Measurements from ENCODE around the gene FBXO36. TPM values are rescaled to one million over a fixed set of nuclear protein-coding genes. Genes with fewer than 3 reads are reported as not detected.

The FBXO36 gene
- total RNA-seq, 1 experiment from 2014 or later: 3.8 TPM

- peaks cover 51% of the 10 kb centered on the region for H3K79me2 ChIP-seq (ENCODE audit: insufficient read depth, low read length)
These were observed 47.7 kb upstream of the FBXO36 start for GRCh38 chr2:229874647-229875046.

More at GRCh38 chr2:229874647-229875046, 47.7 kb upstream of the FBXO36 start:
- no peak for DNase-seq (ENCODE audit: low read depth, low spot score)
- RAD21 ChIA-PET (ENCODE audit: low non-redundant PET in 1 of 2, low total read pairs in 2 of 2, uncharacterized antibody in 2 of 2, unreplicated experiment in 2 of 2): no interaction called here
- Histone ChIP-seq H3K27me3 (ENCODE audit: insufficient read depth, low read length) (no peaks in the 10 kb centered on the region), H3K4me1 (ENCODE audit: control insufficient read depth in 1 of 2, insufficient read depth in 2 of 2, low read length in 2 of 2) (no peaks in the 10 kb centered on the region), H3K27ac (ENCODE audit: low read depth, low read length) (no peak overlapping the region), H3K9ac (ENCODE audit: low read length) (no peak overlapping the region), H4K20me1 (ENCODE audit: insufficient read depth) (no peaks in the 10 kb centered on the region), H3K4me2 (ENCODE audit: low read length) (no peak overlapping the region), H2AFZ (ENCODE audit: low read depth, low read length, poor library complexity, severe bottlenecking) (no peak overlapping the region), H3K9me2 (ENCODE audit: insufficient read depth) (no peaks in the 10 kb centered on the region), H3K9me3 (ENCODE audit: control insufficient read depth in 1 of 2, insufficient read depth in 1 of 2, low read depth in 1 of 2, low read length in 2 of 2) (no peaks in the 10 kb centered on the region), H3K4me3 (replicated peaks in 1 of 2; ENCODE audit: low read depth in 1 of 2, low read length in 2 of 2) (no peak overlapping the region), H3K36me3 (ENCODE audit: control insufficient read depth in 1 of 2, insufficient read depth in 2 of 2, low read length in 2 of 2) (0 out of 4 replicates have a peak, but pooled peaks cover 0 to 1% of the 10 kb centered on the region in 2 experiments)
- TF ChIP-seq, protein P1, sequence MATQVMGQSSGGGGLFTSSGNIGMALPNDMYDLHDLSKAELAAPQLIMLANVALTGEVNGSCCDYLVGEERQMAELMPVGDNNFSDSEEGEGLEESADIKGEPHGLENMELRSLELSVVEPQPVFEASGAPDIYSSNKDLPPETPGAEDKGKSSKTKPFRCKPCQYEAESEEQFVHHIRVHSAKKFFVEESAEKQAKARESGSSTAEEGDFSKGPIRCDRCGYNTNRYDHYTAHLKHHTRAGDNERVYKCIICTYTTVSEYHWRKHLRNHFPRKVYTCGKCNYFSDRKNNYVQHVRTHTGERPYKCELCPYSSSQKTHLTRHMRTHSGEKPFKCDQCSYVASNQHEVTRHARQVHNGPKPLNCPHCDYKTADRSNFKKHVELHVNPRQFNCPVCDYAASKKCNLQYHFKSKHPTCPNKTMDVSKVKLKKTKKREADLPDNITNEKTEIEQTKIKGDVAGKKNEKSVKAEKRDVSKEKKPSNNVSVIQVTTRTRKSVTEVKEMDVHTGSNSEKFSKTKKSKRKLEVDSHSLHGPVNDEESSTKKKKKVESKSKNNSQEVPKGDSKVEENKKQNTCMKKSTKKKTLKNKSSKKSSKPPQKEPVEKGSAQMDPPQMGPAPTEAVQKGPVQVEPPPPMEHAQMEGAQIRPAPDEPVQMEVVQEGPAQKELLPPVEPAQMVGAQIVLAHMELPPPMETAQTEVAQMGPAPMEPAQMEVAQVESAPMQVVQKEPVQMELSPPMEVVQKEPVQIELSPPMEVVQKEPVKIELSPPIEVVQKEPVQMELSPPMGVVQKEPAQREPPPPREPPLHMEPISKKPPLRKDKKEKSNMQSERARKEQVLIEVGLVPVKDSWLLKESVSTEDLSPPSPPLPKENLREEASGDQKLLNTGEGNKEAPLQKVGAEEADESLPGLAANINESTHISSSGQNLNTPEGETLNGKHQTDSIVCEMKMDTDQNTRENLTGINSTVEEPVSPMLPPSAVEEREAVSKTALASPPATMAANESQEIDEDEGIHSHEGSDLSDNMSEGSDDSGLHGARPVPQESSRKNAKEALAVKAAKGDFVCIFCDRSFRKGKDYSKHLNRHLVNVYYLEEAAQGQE (IDR thresholded peaks at IDR 0.05; ENCODE audit: low read depth): no peak
- no peak for TF ChIP-seq SRF (IDR thresholded peaks at IDR 0.05; ENCODE audit: low read depth)
- no peak for TF ChIP-seq POLR2A (IDR thresholded peaks at IDR 0.05; ENCODE audit: borderline replicate concordance, extremely low read depth, insufficient read depth, insufficient read length)
- TF ChIP-seq SP1 (IDR thresholded peaks at IDR 0.05; ENCODE audit: low read depth): no peak
- TF ChIP-seq CEBPB (IDR thresholded peaks at IDR 0.05; ENCODE audit: low read depth): no peak
- TF ChIP-seq EGR1 (IDR thresholded peaks at IDR 0.05; ENCODE audit: low read depth): no peak
- no peak for TF ChIP-seq FOSL1 (IDR thresholded peaks at IDR 0.05; ENCODE audit: low read depth)
- no peak for TF ChIP-seq JUND (IDR thresholded peaks at IDR 0.05)
- TF ChIP-seq CBX3 (IDR thresholded peaks at IDR 0.05; ENCODE audit: low read depth): no peak
- TF ChIP-seq ZNF274 (IDR thresholded peaks at IDR 0.05; ENCODE audit: low read depth, low read length): no peak
- TF ChIP-seq, protein P2, sequence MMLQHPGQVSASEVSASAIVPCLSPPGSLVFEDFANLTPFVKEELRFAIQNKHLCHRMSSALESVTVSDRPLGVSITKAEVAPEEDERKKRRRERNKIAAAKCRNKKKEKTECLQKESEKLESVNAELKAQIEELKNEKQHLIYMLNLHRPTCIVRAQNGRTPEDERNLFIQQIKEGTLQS (IDR thresholded peaks at IDR 0.05): no peak
- no peak for TF ChIP-seq YY1 (IDR thresholded peaks at IDR 0.05; ENCODE audit: extremely low read depth, insufficient replicate concordance, low read depth, low read length)
- no peak for TF ChIP-seq TCF7L2 (IDR thresholded peaks at IDR 0.05; ENCODE audit: borderline replicate concordance, extremely low read depth, insufficient read depth, insufficient read length)
- TF ChIP-seq EZH2phosphoT487 (IDR thresholded peaks at IDR 0.05; ENCODE audit: borderline replicate concordance): no peak
- no peak for TF ChIP-seq CTCF (IDR thresholded peaks at IDR 0.05 in 2 of 3, conservative IDR thresholded peaks at IDR 0.05 in 1 of 3; ENCODE audit: borderline replicate concordance in 1 of 3, insufficient read depth in 1 of 3, low read depth in 2 of 3, low read length in 2 of 3)
- TF ChIP-seq ELF1 (IDR thresholded peaks at IDR 0.05; ENCODE audit: borderline replicate concordance, low read depth): no peak
- POLR2A ChIA-PET: interaction anchor here (0.6 kb wide), 1 partner anchor 46 kb away, joined by 3 read pairs; no protein-coding TSS in a partner anchor
- intact Hi-C loops (cut with micrococcal nuclease): no loop called here
- no TSS peak for BruUV-seq (replicated peaks)
- CTCF ChIA-PET: no interaction called here
- no peak for ATAC-seq

All from HCT116 (cell line).